ENCODE results near the gene HLCS. TPM values are rescaled to one million over a fixed set of nuclear protein-coding genes. Genes with fewer than 3 reads are reported as not detected.

The HLCS gene
- polyA plus RNA-seq, 1 of the 3 experiments (the other 2 are of a cell fraction): 13.0 TPM

- Histone ChIP-seq H3K4me3 (ENCODE audit: low read depth in 2 of 2, low read length in 1 of 2) (no peak overlapping the region), H3K4me1 (ENCODE audit: control insufficient read depth in 1 of 2, insufficient read depth in 2 of 2, low read depth in 1 of 2, low read length in 1 of 2) (peaks cover 3 to 4% of the 10 kb centered on the region in 2 experiments; a peak in 2 of 4 replicates), H3K27me3 (ENCODE audit: insufficient read depth) (no peaks in the 10 kb centered on the region), H4K20me1 (ENCODE audit: insufficient read depth) (no peaks in the 10 kb centered on the region; the same call in 1 of the 2 replicates), H3K9me2 (no peaks in the 10 kb centered on the region), H3K9me3 (no peaks in the 10 kb centered on the region), H3K27ac (ENCODE audit: low read depth in 2 of 2, low read length in 1 of 2) (no peak overlapping the region), H3F3A (replicated peaks; ENCODE audit: insufficient read depth) (peaks cover 9% of the 10 kb centered on the region), H3K79me2 (ENCODE audit: insufficient read depth) (no peaks in the 10 kb centered on the region), H3K4me2 (no peak overlapping the region), H2AFZ (ENCODE audit: low read depth) (no peak overlapping the region), H3K36me3 (replicated peaks in 1 of 2; ENCODE audit: control insufficient read depth in 1 of 2, insufficient read depth in 2 of 2, low read length in 1 of 2) (peaks cover 0 to 11% of the 10 kb centered on the region in 2 experiments), H3K9ac (no peak overlapping the region)
- DNase-seq: no peak
- TF ChIP-seq REST (IDR thresholded peaks at IDR 0.05; ENCODE audit: low read depth, low read length): no peak
- no peak for TF ChIP-seq ELF1 (IDR thresholded peaks at IDR 0.05)
- no peak for TF ChIP-seq RCOR1 (IDR thresholded peaks at IDR 0.05; ENCODE audit: low read length)
- TF ChIP-seq CHD2 (IDR thresholded peaks at IDR 0.05; ENCODE audit: low read length, partially characterized antibody): no peak
- no peak for TF ChIP-seq RFX5 (IDR thresholded peaks at IDR 0.05; ENCODE audit: low read length)
- TF ChIP-seq SIN3A (IDR thresholded peaks at IDR 0.05; ENCODE audit: borderline replicate concordance, low read depth, low read length): no peak
- no peak for TF ChIP-seq PBX3 (IDR thresholded peaks at IDR 0.05)
- TF ChIP-seq USF1 (IDR thresholded peaks at IDR 0.05; ENCODE audit: borderline replicate concordance, low read depth): no peak
- TF ChIP-seq NFIC (IDR thresholded peaks at IDR 0.05; ENCODE audit: borderline replicate concordance): no peak
- no peak for TF ChIP-seq SMC3 (IDR thresholded peaks at IDR 0.05; ENCODE audit: low read depth, low read length)
- no peak for TF ChIP-seq RAD21 (IDR thresholded peaks at IDR 0.05; ENCODE audit: low read length)
- TF ChIP-seq RXRA (IDR thresholded peaks at IDR 0.05; ENCODE audit: borderline replicate concordance, low read depth): no peak
- TF ChIP-seq JUND (IDR thresholded peaks at IDR 0.05): no peak
- TF ChIP-seq CTCF (IDR thresholded peaks at IDR 0.05): no peak
- TF ChIP-seq MAX (IDR thresholded peaks at IDR 0.05; ENCODE audit: low read depth): no peak
- no peak for TF ChIP-seq TAF1 (IDR thresholded peaks at IDR 0.05; ENCODE audit: borderline replicate concordance, low read depth, low read length)
- TF ChIP-seq GATA2 (CRISPR knock-in tag; IDR thresholded peaks at IDR 0.05): no peak
- TF ChIP-seq IRF3 (IDR thresholded peaks at IDR 0.05; ENCODE audit: low read depth, low read length): no peak
- no peak for TF ChIP-seq FOSL2 (IDR thresholded peaks at IDR 0.05; ENCODE audit: borderline replicate concordance, low read depth)
- ChIA-PET POLR2A (no interaction called here), CTCF (interaction anchor here (0.7 to 4.0 kb wide), 10 partner anchors 8 to 425 kb away, joined by 3 to 17 read pairs (median 4); no protein-coding TSS in a partner anchor)
- 81% methylated on average over 5 of the region's 5 CpGs for WGBS (ENCODE audit: low lambda C conversion rate)
These were observed 37.5 kb downstream of the HLCS start for GRCh38 chr21:36928960-36929359.
